Progenitor cell of endocrine pancreas (in vitro differentiated cells): ENCODE results near the gene TFF2. TPM values are rescaled to one million over a fixed set of nuclear protein-coding genes. Genes with fewer than 3 reads are reported as not detected.
A peak's percentile ranks its signal among the peaks of the same experiment; 100 is the strongest.

Experiments
- DNase-seq: peaks from one replicate; pipeline ENCODE4 v3.0.0; 2021; ENCODE audit warnings: low spot score; ENCODE audit not compliant: unreplicated experiment
- H3K27ac Mint-ChIP-seq: 2 replicates; pipeline ENCODE4 v1.8.0; 2021; ENCODE audit warnings: mild to moderate bottlenecking, moderate library complexity, mixed read lengths
- H3K27me3 Mint-ChIP-seq: 2 replicates; pipeline ENCODE4 v1.8.0; 2021; ENCODE audit warnings: mixed read lengths
- H3K36me3 Mint-ChIP-seq: 2 replicates; pipeline ENCODE4 v1.8.0; 2022; ENCODE audit warnings: mixed read lengths; ENCODE audit not compliant: insufficient read depth
- H3K4me1 Mint-ChIP-seq: 2 replicates; pipeline ENCODE4 v1.8.0; 2021; ENCODE audit warnings: low read depth, mixed read lengths
- H3K4me3 Mint-ChIP-seq: 2 replicates; pipeline ENCODE4 v1.8.0; 2021; ENCODE audit warnings: low read depth, mild to moderate bottlenecking, moderate library complexity, mixed read lengths
- H3K9me3 Mint-ChIP-seq: 2 replicates; pipeline ENCODE4 v1.8.0; 2021; ENCODE audit warnings: low read depth, mixed read lengths
- total RNA-seq: library from RNA; stranded (reverse); gene quantifications from 2 replicates; pipeline ENCODE4 v1.2.1, GENCODE V29; 2021
- TF ChIP-seq, protein P1 (sequence below): fragments of 200-600 bp; sonication (generic); IDR thresholded peaks from one replicate; pipeline ENCODE4 v1.5.0; 2021; ENCODE audit warnings: antibody characterized with exemption, mild to moderate bottlenecking; ENCODE audit not compliant: unreplicated experiment

TFF2 gene
- total RNA-seq, 1 donor from 2014 or later = not detected

DNA sequence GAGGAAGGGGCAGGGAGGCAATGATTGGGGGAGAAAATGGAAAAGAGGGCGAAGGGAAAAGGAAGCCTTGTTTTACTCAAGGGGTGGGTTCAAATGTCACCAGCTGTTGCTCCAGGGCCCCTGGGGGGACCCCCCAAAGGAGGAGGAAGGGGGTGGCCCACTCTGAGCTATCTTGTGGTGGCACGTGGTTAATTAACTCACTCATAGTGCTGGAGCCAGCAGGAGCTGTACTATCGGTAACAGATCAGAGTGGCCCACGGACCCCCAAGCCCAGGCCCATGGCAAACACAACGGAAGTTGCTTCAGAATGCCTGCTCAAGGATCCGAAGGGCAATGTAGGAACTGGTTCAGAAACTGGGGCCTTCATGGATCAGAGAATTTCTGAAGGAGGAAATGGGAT is 7.2 kb downstream of the TFF2 start:
- TF ChIP-seq, protein P1, sequence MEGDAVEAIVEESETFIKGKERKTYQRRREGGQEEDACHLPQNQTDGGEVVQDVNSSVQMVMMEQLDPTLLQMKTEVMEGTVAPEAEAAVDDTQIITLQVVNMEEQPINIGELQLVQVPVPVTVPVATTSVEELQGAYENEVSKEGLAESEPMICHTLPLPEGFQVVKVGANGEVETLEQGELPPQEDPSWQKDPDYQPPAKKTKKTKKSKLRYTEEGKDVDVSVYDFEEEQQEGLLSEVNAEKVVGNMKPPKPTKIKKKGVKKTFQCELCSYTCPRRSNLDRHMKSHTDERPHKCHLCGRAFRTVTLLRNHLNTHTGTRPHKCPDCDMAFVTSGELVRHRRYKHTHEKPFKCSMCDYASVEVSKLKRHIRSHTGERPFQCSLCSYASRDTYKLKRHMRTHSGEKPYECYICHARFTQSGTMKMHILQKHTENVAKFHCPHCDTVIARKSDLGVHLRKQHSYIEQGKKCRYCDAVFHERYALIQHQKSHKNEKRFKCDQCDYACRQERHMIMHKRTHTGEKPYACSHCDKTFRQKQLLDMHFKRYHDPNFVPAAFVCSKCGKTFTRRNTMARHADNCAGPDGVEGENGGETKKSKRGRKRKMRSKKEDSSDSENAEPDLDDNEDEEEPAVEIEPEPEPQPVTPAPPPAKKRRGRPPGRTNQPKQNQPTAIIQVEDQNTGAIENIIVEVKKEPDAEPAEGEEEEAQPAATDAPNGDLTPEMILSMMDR = no peak
- peaks cover 2% of the 10 kb centered on the region for H3K27me3 Mint-ChIP-seq
- H3K27ac Mint-ChIP-seq = no peak overlapping the region
- no peaks in the 10 kb centered on the region for H3K4me1 Mint-ChIP-seq
- no peaks in the 10 kb centered on the region for H3K36me3 Mint-ChIP-seq
- DNase-seq = no peak
- no peaks in the 10 kb centered on the region for H3K9me3 Mint-ChIP-seq
- H3K4me3 Mint-ChIP-seq = no peak overlapping the region

- Mint-ChIP-seq H3K4me3 (no peak overlapping the region), H3K27ac (no peak overlapping the region), H3K9me3 (no peaks in the 10 kb centered on the region), H3K36me3 (no peaks in the 10 kb centered on the region), H3K4me1 (peaks cover 2% of the 10 kb centered on the region), H3K27me3 (peaks cover 2% of the 10 kb centered on the region)
- TF ChIP-seq, protein P1 = no peak
- no peak for DNase-seq
Observed at GRCh38 chr21:42343101-42343500, 7.7 kb downstream of the TFF2 start.

GRCh38 chr21:42341776-42342542 is 8.8 kb downstream of the TFF2 start:
- TF ChIP-seq, protein P1 = no peak
- no peak overlapping the region for H3K27ac Mint-ChIP-seq
- H3K4me1 Mint-ChIP-seq = peaks cover 9% of the 10 kb centered on the region

GRCh38 chr21:42340187-42341050 is 10.4 kb downstream of the TFF2 start:
- Mint-ChIP-seq H3K27me3 (no peaks in the 10 kb centered on the region), H3K4me1 (peaks cover 10% of the 10 kb centered on the region), H3K9me3 (no peaks in the 10 kb centered on the region), H3K36me3 (no peaks in the 10 kb centered on the region), H3K4me3 (no peak overlapping the region), H3K27ac (peak overlapping the region; percentile 69)
- DNase-seq = no peak
- TF ChIP-seq, protein P1 = no peak

More at GRCh38 chr21:42341776-42342542, 8.8 kb downstream of the TFF2 start:
- Mint-ChIP-seq H3K4me3 (no peak overlapping the region), H3K27me3 (peaks cover 2% of the 10 kb centered on the region), H3K9me3 (no peaks in the 10 kb centered on the region), H3K36me3 (no peaks in the 10 kb centered on the region)
- no peak for DNase-seq

GRCh38 chr21:42338729-42339715 is 11.8 kb downstream of the TFF2 start:
- no peaks in the 10 kb centered on the region for H3K36me3 Mint-ChIP-seq
- TF ChIP-seq, protein P1 = no peak
- no peak for DNase-seq
- H3K27me3 Mint-ChIP-seq = no peaks in the 10 kb centered on the region
- no peak overlapping the region for H3K27ac Mint-ChIP-seq
- H3K4me3 Mint-ChIP-seq = no peak overlapping the region
- H3K9me3 Mint-ChIP-seq = no peaks in the 10 kb centered on the region
- peaks cover 10% of the 10 kb centered on the region for H3K4me1 Mint-ChIP-seq
